ENCODE results near the gene KNDC1.

KNDC1 gene

GRCh38 chr10:133242611-133243356, 82.8 kb downstream of the KNDC1 start:
- peak; percentile 54 for DNase-seq (ENCODE audit: low read depth)

- no peak for DNase-seq (ENCODE audit: low read depth)
Observed at GRCh38 chr10:133243593-133243992, 83.6 kb downstream of the KNDC1 start.

- DNase-seq (ENCODE audit: low read depth) = peak; percentile 66
Observed at GRCh38 chr10:133245439-133246235, 85.6 kb downstream of the KNDC1 start.

GRCh38 chr10:133246236-133246626, 86.2 kb downstream of the KNDC1 start:
- DNase-seq (ENCODE audit: low read depth) = no peak

GRCh38 chr10:133247681-133248333, 87.8 kb downstream of the KNDC1 start:
- DNase-seq (ENCODE audit: low read depth) = no peak

GRCh38 chr10:133248334-133248715, 88.3 kb downstream of the KNDC1 start:
- no peak for DNase-seq (ENCODE audit: low read depth)

- DNase-seq (ENCODE audit: low read depth) = no peak
Observed at GRCh38 chr10:133249094-133249780, 89.2 kb downstream of the KNDC1 start.

GRCh38 chr10:133249975-133250754, 90.1 kb downstream of the KNDC1 start:
- DNase-seq (ENCODE audit: low read depth) = peak; percentile 40

- DNase-seq (ENCODE audit: low read depth) = no peak
Observed at GRCh38 chr10:133251388-133252222, 91.6 kb downstream of the KNDC1 start.

- DNase-seq (ENCODE audit: low read depth) = no peak
Observed at GRCh38 chr10:133252223-133252552, 92.2 kb downstream of the KNDC1 start.

GRCh38 chr10:133253361-133253955, 93.4 kb downstream of the KNDC1 start:
- DNase-seq (ENCODE audit: low read depth) = no peak

- peak; percentile 45 for DNase-seq (ENCODE audit: low read depth)
Observed at GRCh38 chr10:133254421-133255120, 94.6 kb downstream of the KNDC1 start.

- no peak for DNase-seq (ENCODE audit: low read depth)
Observed at GRCh38 chr10:133255323-133255722, 95.3 kb downstream of the KNDC1 start.

- peak; percentile 40 for DNase-seq (ENCODE audit: low read depth)
Observed at GRCh38 chr10:133257489-133258065, 97.6 kb downstream of the KNDC1 start.

GRCh38 chr10:133258066-133258817, 98.2 kb downstream of the KNDC1 start:
- no peak for DNase-seq (ENCODE audit: low read depth)

GRCh38 chr10:133258818-133259601, 99.0 kb downstream of the KNDC1 start:
- DNase-seq (ENCODE audit: low read depth) = peak; percentile 100

GRCh38 chr10:133259602-133259989, 99.6 kb downstream of the KNDC1 start:
- DNase-seq (ENCODE audit: low read depth) = no peak
